A549 treated with CpdA at 1 μM for 4 hours (cell line): ENCODE measurements around the gene CALCOCO2. TPM values are rescaled to one million over a fixed set of nuclear protein-coding genes. Genes with fewer than 3 reads are reported as not detected.

Experiments
- total RNA-seq: library from RNA; stranded (reverse); fragments of 200-300 nt; extraction: Qiagen RNA extraction; gene quantifications from 5 replicates; pipeline ENCODE4 v1.2.3, GENCODE V29; 2022; ENCODE audit warnings: low read depth

Gene CALCOCO2, protein sequence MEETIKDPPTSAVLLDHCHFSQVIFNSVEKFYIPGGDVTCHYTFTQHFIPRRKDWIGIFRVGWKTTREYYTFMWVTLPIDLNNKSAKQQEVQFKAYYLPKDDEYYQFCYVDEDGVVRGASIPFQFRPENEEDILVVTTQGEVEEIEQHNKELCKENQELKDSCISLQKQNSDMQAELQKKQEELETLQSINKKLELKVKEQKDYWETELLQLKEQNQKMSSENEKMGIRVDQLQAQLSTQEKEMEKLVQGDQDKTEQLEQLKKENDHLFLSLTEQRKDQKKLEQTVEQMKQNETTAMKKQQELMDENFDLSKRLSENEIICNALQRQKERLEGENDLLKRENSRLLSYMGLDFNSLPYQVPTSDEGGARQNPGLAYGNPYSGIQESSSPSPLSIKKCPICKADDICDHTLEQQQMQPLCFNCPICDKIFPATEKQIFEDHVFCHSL
- total RNA-seq = 60.6 to 81.8 TPM (median 75.8 TPM) in 5 replicates

DNA sequence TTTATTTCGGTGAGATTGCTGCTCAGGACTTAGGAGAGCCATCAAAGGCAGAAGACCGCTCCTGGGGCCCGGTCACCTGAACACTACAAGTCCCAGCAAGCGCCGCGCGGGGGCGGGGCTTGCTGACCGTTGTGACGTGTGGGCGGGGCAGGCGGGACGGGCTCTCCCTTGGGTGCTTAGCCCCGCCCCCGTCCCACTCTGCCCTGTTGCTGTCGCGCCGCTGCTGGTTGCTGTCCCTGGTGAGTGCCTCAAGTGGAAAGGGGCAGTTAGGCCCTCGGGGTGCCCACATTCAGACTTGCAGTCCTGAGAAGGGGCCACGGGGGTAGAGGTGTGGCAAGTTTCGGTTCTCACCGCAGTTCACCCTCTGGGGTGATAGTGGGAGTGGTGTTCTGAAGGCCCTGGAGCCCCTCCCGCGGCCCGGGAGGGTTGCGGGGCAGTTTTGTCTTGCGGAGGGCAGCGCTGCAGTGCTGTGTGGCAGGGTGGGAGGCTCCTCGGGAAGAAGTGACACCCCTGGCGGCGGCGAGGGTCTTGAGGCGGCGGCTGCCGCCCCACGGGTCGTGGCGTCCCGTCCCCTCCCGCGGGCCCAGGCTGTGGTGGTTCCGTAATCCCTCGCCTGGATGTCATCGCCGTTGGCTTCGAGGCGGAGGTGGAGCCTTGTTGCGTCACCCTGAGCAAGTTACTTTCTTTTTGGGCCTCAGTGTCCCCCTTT lies at the start of gene CALCOCO2:
Gene CALCOCO2, plus strand, starts transcription at position 196 of the 709 bp plus-strand sequence. CDS start 10,673 bp downstream, outside the sequence.

DNA sequence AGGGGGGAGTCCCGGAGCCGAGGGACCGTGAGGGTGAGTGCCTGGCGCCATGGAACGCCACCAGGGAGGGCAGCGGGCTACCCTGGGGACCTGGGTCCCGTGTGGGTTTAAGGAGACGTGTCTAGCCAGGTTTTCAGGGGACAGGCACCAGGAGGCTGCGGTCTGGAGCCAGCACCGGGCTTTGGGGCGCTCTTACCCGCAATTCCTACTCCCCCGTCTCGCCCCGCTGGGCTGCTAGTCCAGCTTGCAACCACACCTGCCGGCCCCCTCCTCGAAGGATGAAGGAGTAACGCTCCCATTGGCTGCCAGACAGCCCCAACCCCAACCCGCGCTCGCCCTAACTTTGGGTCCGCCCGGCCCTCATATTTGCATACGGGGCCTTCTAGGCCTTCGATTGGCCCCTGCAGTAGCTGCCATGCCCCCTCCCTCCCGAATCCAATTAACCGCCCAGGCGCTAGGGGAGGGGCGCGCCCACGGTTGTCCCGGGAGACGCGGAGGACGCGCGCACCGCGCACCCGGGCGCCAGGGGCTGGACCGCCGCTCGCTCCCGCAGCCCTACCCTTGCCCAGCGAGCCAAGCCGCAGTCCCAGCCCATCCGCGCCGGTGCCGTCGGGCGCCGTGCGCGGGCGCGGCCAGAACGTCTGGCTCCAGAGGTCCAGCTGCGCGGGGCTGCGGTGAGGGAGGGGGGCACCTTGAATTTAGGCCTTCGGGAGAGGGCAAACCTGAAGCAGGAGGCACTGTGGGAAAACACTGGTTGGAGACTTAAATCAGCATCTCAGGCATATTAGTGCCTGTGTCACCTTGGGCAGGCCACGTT lies 13.9 kb upstream of the CALCOCO2 start, which contains the start of gene TTLL6:
Gene TTLL6, minus strand, starts transcription at position 456 of the 817 bp plus-strand sequence. Its CDS starts 157 bp downstream, at position 299.

GRCh38 chr17:48908047-48908843 lies 77.4 kb downstream of the CALCOCO2 start, which contains the start of gene UBE2Z:
Gene UBE2Z, plus strand, starts transcription at chr17:48908407. Its CDS starts 97 bp downstream, at chr17:48908504.

Other genes with a start within 250 kb of the CALCOCO2 start
- 3.8 to 9.3 TPM (median 5.9 TPM) in 5 replicates for gene HOXB3, start 240.8 kb upstream of the CALCOCO2 start, total RNA-seq
- 1.8 to 2.8 TPM (median 2.4 TPM) in 5 replicates for gene HOXB5, start 237.3 kb upstream of the CALCOCO2 start, total RNA-seq
- gene HOXB6, start 226.0 kb upstream of the CALCOCO2 start, total RNA-seq = 4.8 to 6.8 TPM (median 5.4 TPM) in 5 replicates
- gene HOXB7, start 220.0 kb upstream of the CALCOCO2 start, total RNA-seq = 31.4 to 36.6 TPM (median 33.3 TPM) in 5 replicates
- gene HOXB8, start 215.7 kb upstream of the CALCOCO2 start, total RNA-seq = 7.1 to 9.6 TPM (median 8.0 TPM) in 5 replicates
- gene HOXB9, start 204.7 kb upstream of the CALCOCO2 start, total RNA-seq = 7.7 to 9.1 TPM (median 8.1 TPM) in 5 replicates
- not detected in 5 replicates for gene PRAC1, start 108.5 kb upstream of the CALCOCO2 start, total RNA-seq
- not detected in 5 replicates for gene PRAC2, start 107.8 kb upstream of the CALCOCO2 start, total RNA-seq
- 1.7 to 2.8 TPM (median 2.7 TPM) in 5 replicates for gene HOXB13, start 102.3 kb upstream of the CALCOCO2 start, total RNA-seq
- 0.45 to 1.5 TPM (median 0.73 TPM) in 5 replicates for gene TTLL6, start 13.8 kb upstream of the CALCOCO2 start, total RNA-seq
- 530 to 704 TPM (median 603 TPM) in 5 replicates for gene ATP5MC1, start 61.8 kb downstream of the CALCOCO2 start, total RNA-seq
- 117 to 133 TPM (median 128 TPM) in 5 replicates for gene UBE2Z, start 77.4 kb downstream of the CALCOCO2 start, total RNA-seq
- gene SNF8, start 113.8 kb downstream of the CALCOCO2 start, total RNA-seq = 265 to 342 TPM (median 322 TPM) in 5 replicates
- gene GIP, start 137.6 kb downstream of the CALCOCO2 start, total RNA-seq = 3.9 to 4.7 TPM (median 3.9 TPM) in 5 replicates
- 47.6 to 94.0 TPM (median 79.0 TPM) in 5 replicates for gene IGF2BP1, start 166.3 kb downstream of the CALCOCO2 start, total RNA-seq